Glomerular visceral epithelial cell (primary cell): Measurements from ENCODE around the gene LRIG2.
A peak's percentile ranks its signal among the peaks of the same experiment; 100 is the strongest.
"Not testable (repeated sequence)": the region's sequence is repeated elsewhere in the genome, so short reads cannot be mapped to it uniquely, and the experiment has no call there.

Experiments used
- DNase-seq: peaks from one replicate; pipeline ENCODE4 v3.0.0-alpha.2; 2016; ENCODE audit errors: extremely low spot score

The LRIG2 gene

GRCh38 chr1:113063456-113063855, 9.5 kb upstream of the LRIG2 start:
- not testable (repeated sequence) for DNase-seq

GRCh38 chr1:113072141-113072756, 749 bp upstream of the LRIG2 start:
- DNase-seq: no peak

GRCh38 chr1:113073479-113073950, 517 bp downstream of the LRIG2 start:
- DNase-seq: peak; percentile 61

GRCh38 chr1:113074237-113074636, 1.2 kb downstream of the LRIG2 start:
- peak; percentile 21 for DNase-seq

GRCh38 chr1:113077978-113078377, 5.0 kb downstream of the LRIG2 start:
- DNase-seq: not testable (repeated sequence)

GRCh38 chr1:113086541-113086940, 13.5 kb downstream of the LRIG2 start:
- DNase-seq: no peak

GRCh38 chr1:113088972-113089371, 16.0 kb downstream of the LRIG2 start:
- DNase-seq: no peak

- no peak for DNase-seq
These were observed 17.1 kb downstream of the LRIG2 start for GRCh38 chr1:113090051-113090450.

GRCh38 chr1:113091988-113092594, 19.1 kb downstream of the LRIG2 start:
- DNase-seq: no peak

- no peak for DNase-seq
These were observed 21.5 kb downstream of the LRIG2 start for GRCh38 chr1:113094506-113094905.

GRCh38 chr1:113095790-113096455, 22.9 kb downstream of the LRIG2 start:
- DNase-seq: no peak

- DNase-seq: no peak
These were observed 23.5 kb downstream of the LRIG2 start for GRCh38 chr1:113096493-113096892.

- no peak for DNase-seq
These were observed 28.6 kb downstream of the LRIG2 start for GRCh38 chr1:113101588-113101987.

GRCh38 chr1:113103048-113103447, 30.1 kb downstream of the LRIG2 start:
- DNase-seq: no peak

GRCh38 chr1:113103977-113104376, 31.0 kb downstream of the LRIG2 start:
- no peak for DNase-seq

GRCh38 chr1:113106910-113107309, 33.9 kb downstream of the LRIG2 start:
- DNase-seq: no peak

GRCh38 chr1:113109908-113110554, 37.0 kb downstream of the LRIG2 start:
- DNase-seq: peak; percentile 75

GRCh38 chr1:113118266-113118665, 45.3 kb downstream of the LRIG2 start:
- DNase-seq: no peak

- DNase-seq: no peak
These were observed 50.7 kb downstream of the LRIG2 start for GRCh38 chr1:113123737-113124136.

GRCh38 chr1:113124366-113124765, 51.4 kb downstream of the LRIG2 start:
- no peak for DNase-seq

GRCh38 chr1:113125517-113125916, 52.5 kb downstream of the LRIG2 start:
- DNase-seq: no peak

GRCh38 chr1:113126207-113126606, 53.2 kb downstream of the LRIG2 start:
- no peak for DNase-seq

- no peak for DNase-seq
These were observed 55.1 kb downstream of the LRIG2 start for GRCh38 chr1:113128116-113128515.
